Upper lobe of left lung (tissue), 4 donors: ENCODE data around the gene ACTR3C.

Experiments
- CTCF ChIP-seq, 6 experiments: fragments of 450-650 bp in 4 of 6; fragments of 200-600 bp in 2 of 6; sonication (generic) in 2 of 6; IDR thresholded peaks; one replicate each; pipeline ENCODE4 v1.5.1; 2016 to 2019; ENCODE audit warnings: antibody characterized with exemption in 6 of 6
- POLR2A ChIP-seq, 4 donors: fragments of 450-650 bp; IDR thresholded peaks; one replicate each; pipeline ENCODE4 v1.5.1; 2016 to 2017; ENCODE audit warnings: antibody characterized with exemption in 4 of 4, mild to moderate bottlenecking in 2 of 4

GRCh38 chr7:150351587-150352194 is 28.3 kb upstream of the ACTR3C start:
- no peak for TF ChIP-seq CTCF (IDR thresholded peaks at IDR 0.05)
- TF ChIP-seq POLR2A (IDR thresholded peaks at IDR 0.05), result no peak
